Neural progenitor cell (in vitro differentiated cells): ENCODE results near the gene BLOC1S3. TPM values are rescaled to one million over a fixed set of nuclear protein-coding genes. Genes with fewer than 3 reads are reported as not detected.
A peak's percentile ranks its signal among the peaks of the same experiment; 100 is the strongest.

Source experiments
- DNase-seq: peaks from one replicate; pipeline ENCODE4 v3.0.0-alpha.2; 2016; ENCODE audit warnings: low spot score
- H2AFZ ChIP-seq: fragments of 200-600 bp; sonication (generic); replicated peaks from 2 replicates; pipeline ENCODE4 v1.6.1; 2016; ENCODE audit warnings: antibody characterized with exemption
- H3F3A ChIP-seq: fragments of 200-600 bp; sonication (generic); 2 replicates; pipeline ENCODE4 v1.6.1; 2016; ENCODE audit warnings: antibody characterized with exemption, low read depth
- H3K27ac ChIP-seq: fragments of 200-600 bp; sonication (generic); 2 replicates; pipeline ENCODE4 v1.5.1; 2016; ENCODE audit warnings: mild to moderate bottlenecking
- H3K27me3 ChIP-seq: fragments of 200-600 bp; sonication (generic); 2 replicates; pipeline ENCODE4 v1.6.1; 2016; ENCODE audit warnings: mild to moderate bottlenecking, moderate library complexity
- H3K36me3 ChIP-seq: fragments of 200-600 bp; sonication (generic); 2 replicates; pipeline ENCODE4 v1.5.1; 2016
- H3K4me1 ChIP-seq: fragments of 200-600 bp; sonication (generic); 2 replicates; pipeline ENCODE4 v1.6.1; 2016; ENCODE audit warnings: mixed run types
- H3K4me2 ChIP-seq: fragments of 200-600 bp; sonication (generic); 2 replicates; pipeline ENCODE4 v1.6.1; 2016
- H3K4me3 ChIP-seq: fragments of 200-600 bp; sonication (generic); 2 replicates; pipeline ENCODE4 v1.5.1; 2016
- H3K79me2 ChIP-seq: fragments of 200-600 bp; sonication (generic); 2 replicates; pipeline ENCODE4 v1.6.1; 2016; ENCODE audit warnings: low read depth
- H3K9ac ChIP-seq: fragments of 200-600 bp; sonication (generic); 2 replicates; pipeline ENCODE4 v1.6.1; 2016
- H3K9me3 ChIP-seq: fragments of 200-600 bp; sonication (generic); 2 replicates; pipeline ENCODE4 v1.5.1; 2016; ENCODE audit warnings: low read depth
- H4K20me1 ChIP-seq: fragments of 200-600 bp; sonication (generic); 2 replicates; pipeline ENCODE4 v1.6.1; 2016; ENCODE audit warnings: low read depth
- H3K27ac Mint-ChIP-seq: 3 replicates; pipeline ENCODE4 v1.8.0; 2021; ENCODE audit warnings: mixed read lengths
- H3K27me3 Mint-ChIP-seq: 2 replicates; pipeline ENCODE4 v1.8.0; 2022; ENCODE audit warnings: low read depth, mild to moderate bottlenecking, inconsistent platforms, moderate library complexity, mixed read lengths; ENCODE audit not compliant: insufficient read depth
- H3K36me3 Mint-ChIP-seq: 3 replicates; pipeline ENCODE4 v1.8.0; 2021; ENCODE audit warnings: mixed read lengths
- H3K4me1 Mint-ChIP-seq: 3 replicates; pipeline ENCODE4 v1.8.0; 2021; ENCODE audit warnings: mixed read lengths
- H3K4me3 Mint-ChIP-seq: 3 replicates; pipeline ENCODE4 v1.8.0; 2021; ENCODE audit warnings: mild to moderate bottlenecking, moderate library complexity, mixed read lengths
- H3K9me3 Mint-ChIP-seq: 3 replicates; pipeline ENCODE4 v1.8.0; 2020; ENCODE audit warnings: mixed read lengths
- EZH2 ChIP-seq: fragments of 200-600 bp; sonication (generic); IDR thresholded peaks from 2 replicates; pipeline ENCODE4 v1.6.1; 2017; ENCODE audit warnings: antibody characterized with exemption, mild to moderate bottlenecking, moderate library complexity
- EZH2phosphoT487 ChIP-seq: fragments of 200-600 bp; sonication (generic); IDR thresholded peaks from 2 replicates; pipeline ENCODE4 v1.6.1; 2017; ENCODE audit warnings: antibody characterized with exemption
- total RNA-seq: library from RNA; depleted of rRNA; stranded (reverse); fragments of >200 nt; gene quantifications from 2 replicates; pipeline ENCODE4 v1.2.3, GENCODE V29; 2015; ENCODE audit warnings: low replicate concordance
- TF ChIP-seq, protein P1 (sequence below): fragments of 200-600 bp; sonication (generic); IDR thresholded peaks from 2 replicates; pipeline ENCODE4 v1.5.1; 2017; ENCODE audit warnings: antibody characterized with exemption, mild to moderate bottlenecking

The BLOC1S3 gene
- total RNA-seq, 1 donor from 2014 or later = 2.0 TPM

DNA sequence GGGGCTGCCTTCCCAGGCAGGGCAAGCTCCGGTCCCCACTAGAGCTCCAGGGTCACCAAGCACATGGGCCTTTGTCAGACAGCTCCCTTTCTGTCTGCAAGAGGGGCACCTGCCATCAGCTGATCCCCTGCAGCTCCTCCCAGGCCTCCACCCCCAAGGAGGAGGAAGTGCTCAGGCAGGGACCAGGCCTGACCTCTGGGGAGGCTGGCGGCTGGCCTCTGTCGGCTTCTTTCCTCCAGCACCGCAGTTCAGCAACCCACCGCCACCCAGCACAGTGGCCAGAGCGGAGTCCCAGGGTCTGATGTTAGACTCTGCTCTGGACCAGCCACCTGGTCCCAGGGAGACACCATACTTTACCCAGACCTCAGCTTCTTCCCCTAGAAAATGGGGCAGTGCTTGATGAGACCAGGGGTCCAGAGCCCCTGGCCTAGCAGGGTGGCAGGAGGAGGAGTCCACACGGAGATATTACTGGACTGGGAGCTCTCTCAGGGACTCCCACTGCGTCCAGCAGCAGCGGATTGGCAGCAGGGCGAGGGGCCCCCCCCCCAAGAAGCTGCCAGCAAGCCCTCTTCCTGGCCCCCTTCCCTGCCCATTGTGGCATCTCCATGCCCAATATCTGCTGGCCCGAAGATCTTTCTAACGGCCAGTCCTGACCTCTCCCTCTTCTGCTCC lies 41.9 kb upstream of the BLOC1S3 start:
- Histone ChIP-seq H2AFZ (no peak overlapping the region), H3K4me2 (peak overlapping the region; percentile 22), H3K36me3 (no peaks in the 10 kb centered on the region), H3K79me2 (peaks cover 38% of the 10 kb centered on the region), H4K20me1 (peaks cover 70% of the 10 kb centered on the region), H3F3A (no peaks in the 10 kb centered on the region), H3K4me1 (peaks cover 13% of the 10 kb centered on the region), H3K9ac (peak overlapping the region; percentile 57), H3K27me3 (no peaks in the 10 kb centered on the region), H3K4me3 (no peak overlapping the region), H3K27ac (peak overlapping the region; percentile 53), H3K9me3 (no peaks in the 10 kb centered on the region)
- H3K27ac Mint-ChIP-seq = peak overlapping the region; percentile 50
- peaks cover 3% of the 10 kb centered on the region for H3K27me3 Mint-ChIP-seq
- H3K4me1 Mint-ChIP-seq = peaks cover 16% of the 10 kb centered on the region
- TF ChIP-seq, protein P1, sequence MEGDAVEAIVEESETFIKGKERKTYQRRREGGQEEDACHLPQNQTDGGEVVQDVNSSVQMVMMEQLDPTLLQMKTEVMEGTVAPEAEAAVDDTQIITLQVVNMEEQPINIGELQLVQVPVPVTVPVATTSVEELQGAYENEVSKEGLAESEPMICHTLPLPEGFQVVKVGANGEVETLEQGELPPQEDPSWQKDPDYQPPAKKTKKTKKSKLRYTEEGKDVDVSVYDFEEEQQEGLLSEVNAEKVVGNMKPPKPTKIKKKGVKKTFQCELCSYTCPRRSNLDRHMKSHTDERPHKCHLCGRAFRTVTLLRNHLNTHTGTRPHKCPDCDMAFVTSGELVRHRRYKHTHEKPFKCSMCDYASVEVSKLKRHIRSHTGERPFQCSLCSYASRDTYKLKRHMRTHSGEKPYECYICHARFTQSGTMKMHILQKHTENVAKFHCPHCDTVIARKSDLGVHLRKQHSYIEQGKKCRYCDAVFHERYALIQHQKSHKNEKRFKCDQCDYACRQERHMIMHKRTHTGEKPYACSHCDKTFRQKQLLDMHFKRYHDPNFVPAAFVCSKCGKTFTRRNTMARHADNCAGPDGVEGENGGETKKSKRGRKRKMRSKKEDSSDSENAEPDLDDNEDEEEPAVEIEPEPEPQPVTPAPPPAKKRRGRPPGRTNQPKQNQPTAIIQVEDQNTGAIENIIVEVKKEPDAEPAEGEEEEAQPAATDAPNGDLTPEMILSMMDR = no peak
- TF ChIP-seq EZH2 (no peak), EZH2phosphoT487 (no peak)
- no peaks in the 10 kb centered on the region for H3K36me3 Mint-ChIP-seq
- H3K9me3 Mint-ChIP-seq = no peaks in the 10 kb centered on the region
- H3K4me3 Mint-ChIP-seq = no peak overlapping the region
- peak; percentile 20 for DNase-seq

DNA sequence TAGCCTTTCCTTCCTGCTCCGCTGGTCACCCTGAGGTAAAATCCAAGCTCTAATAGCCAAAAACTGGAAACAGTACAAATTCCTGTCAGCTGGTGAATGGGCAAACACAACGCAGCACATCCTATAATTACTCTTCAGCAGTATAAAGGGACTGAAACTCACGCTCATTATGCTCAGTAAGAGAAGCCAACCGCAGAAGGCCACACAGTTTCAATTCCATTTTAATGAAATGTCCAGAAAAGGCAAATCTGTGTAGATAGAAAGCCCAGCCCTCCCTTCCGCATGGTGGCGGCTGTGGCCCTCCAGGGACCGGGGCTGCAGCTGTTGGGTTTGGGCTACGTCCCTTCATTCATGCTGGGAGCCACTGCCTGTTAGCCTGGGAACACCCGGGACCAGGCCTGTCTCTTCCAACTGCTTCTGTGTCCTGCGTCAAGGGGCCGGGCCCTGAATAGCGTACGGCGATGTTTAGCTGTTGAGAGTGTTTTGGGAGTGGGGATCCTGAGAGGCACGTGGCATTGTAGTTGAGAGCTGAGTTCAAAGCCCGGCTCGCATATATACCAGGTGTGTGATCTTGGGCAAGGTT lies 41.3 kb upstream of the BLOC1S3 start:
- H3K4me1 Mint-ChIP-seq = peaks cover 16% of the 10 kb centered on the region
- H3K4me3 ChIP-seq = no peak overlapping the region
- peaks cover 63% of the 10 kb centered on the region for H4K20me1 ChIP-seq
- peak overlapping the region; percentile 53 for H3K27ac ChIP-seq
- no peak overlapping the region for H3K4me3 Mint-ChIP-seq
- H3K9me3 ChIP-seq = no peaks in the 10 kb centered on the region
- H3K27ac Mint-ChIP-seq = peak overlapping the region; percentile 23
- no peak overlapping the region for H2AFZ ChIP-seq
- no peaks in the 10 kb centered on the region for H3F3A ChIP-seq
- H3K4me2 ChIP-seq = no peak overlapping the region
- peaks cover 13% of the 10 kb centered on the region for H3K4me1 ChIP-seq
- H3K9ac ChIP-seq = no peak overlapping the region
- H3K36me3 Mint-ChIP-seq = no peaks in the 10 kb centered on the region
- DNase-seq = no peak
- no peaks in the 10 kb centered on the region for H3K36me3 ChIP-seq
- H3K9me3 Mint-ChIP-seq = no peaks in the 10 kb centered on the region
- H3K79me2 ChIP-seq = peaks cover 31% of the 10 kb centered on the region
- H3K27me3 ChIP-seq = no peaks in the 10 kb centered on the region
- TF ChIP-seq EZH2 = no peak
- TF ChIP-seq EZH2phosphoT487 = no peak
- TF ChIP-seq, protein P1 = no peak
- H3K27me3 Mint-ChIP-seq = peaks cover 3% of the 10 kb centered on the region

DNA sequence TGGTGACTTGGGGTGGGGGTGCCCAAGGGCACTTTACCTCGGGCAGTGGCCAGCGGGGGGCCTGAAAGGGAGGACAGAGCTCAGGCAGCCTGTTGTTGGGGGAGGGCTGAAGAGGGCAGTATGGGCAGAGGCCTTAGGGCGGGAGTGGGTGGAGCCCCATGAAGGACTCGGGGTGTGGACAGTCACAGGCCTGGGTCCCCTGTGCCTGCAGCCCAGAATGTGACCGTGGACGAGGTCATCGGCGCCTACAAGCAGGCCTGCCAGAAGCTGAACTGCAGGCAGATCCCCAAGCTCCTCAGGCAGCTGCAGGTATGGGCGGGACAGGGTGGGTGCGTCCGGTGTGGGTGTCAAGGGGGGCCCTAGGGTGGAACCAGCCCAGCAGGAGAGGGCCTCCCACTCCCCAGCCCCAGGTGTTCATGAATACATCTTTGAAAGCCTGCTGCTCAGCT lies 40.3 kb upstream of the BLOC1S3 start:
- H3K4me1 ChIP-seq = peaks cover 13% of the 10 kb centered on the region
- Mint-ChIP-seq H3K27ac (peak overlapping the region; percentile 23), H3K36me3 (peaks cover 7% of the 10 kb centered on the region), H3K27me3 (peaks cover 3% of the 10 kb centered on the region), H3K4me3 (no peak overlapping the region), H3K4me1 (peaks cover 16% of the 10 kb centered on the region), H3K9me3 (no peaks in the 10 kb centered on the region)
- H3K9me3 ChIP-seq = no peaks in the 10 kb centered on the region
- no peaks in the 10 kb centered on the region for H3F3A ChIP-seq
- H3K79me2 ChIP-seq = peaks cover 26% of the 10 kb centered on the region
- H4K20me1 ChIP-seq = peaks cover 54% of the 10 kb centered on the region
- H3K4me2 ChIP-seq = peak overlapping the region; percentile 13
- H3K27me3 ChIP-seq = no peaks in the 10 kb centered on the region
- TF ChIP-seq, protein P1 = no peak
- no peak for TF ChIP-seq EZH2
- TF ChIP-seq EZH2phosphoT487 = no peak
- H3K36me3 ChIP-seq = no peaks in the 10 kb centered on the region
- no peak overlapping the region for H3K27ac ChIP-seq
- no peak overlapping the region for H3K9ac ChIP-seq
- no peak for DNase-seq
- no peak overlapping the region for H2AFZ ChIP-seq
- no peak overlapping the region for H3K4me3 ChIP-seq
